DMS 273 treated with DMSO at 0.1 percent for 48 hours (cell line): ENCODE results near the gene GBE1.
"Not testable (repeated sequence)": the region's sequence is repeated elsewhere in the genome, so short reads cannot be mapped to it uniquely, and the experiment has no call there.

Experiments
- DNase-seq: peaks from one replicate; lab custom pipeline; 2025; lab: John Stamatoyannopoulos, UW

Gene GBE1

DNA sequence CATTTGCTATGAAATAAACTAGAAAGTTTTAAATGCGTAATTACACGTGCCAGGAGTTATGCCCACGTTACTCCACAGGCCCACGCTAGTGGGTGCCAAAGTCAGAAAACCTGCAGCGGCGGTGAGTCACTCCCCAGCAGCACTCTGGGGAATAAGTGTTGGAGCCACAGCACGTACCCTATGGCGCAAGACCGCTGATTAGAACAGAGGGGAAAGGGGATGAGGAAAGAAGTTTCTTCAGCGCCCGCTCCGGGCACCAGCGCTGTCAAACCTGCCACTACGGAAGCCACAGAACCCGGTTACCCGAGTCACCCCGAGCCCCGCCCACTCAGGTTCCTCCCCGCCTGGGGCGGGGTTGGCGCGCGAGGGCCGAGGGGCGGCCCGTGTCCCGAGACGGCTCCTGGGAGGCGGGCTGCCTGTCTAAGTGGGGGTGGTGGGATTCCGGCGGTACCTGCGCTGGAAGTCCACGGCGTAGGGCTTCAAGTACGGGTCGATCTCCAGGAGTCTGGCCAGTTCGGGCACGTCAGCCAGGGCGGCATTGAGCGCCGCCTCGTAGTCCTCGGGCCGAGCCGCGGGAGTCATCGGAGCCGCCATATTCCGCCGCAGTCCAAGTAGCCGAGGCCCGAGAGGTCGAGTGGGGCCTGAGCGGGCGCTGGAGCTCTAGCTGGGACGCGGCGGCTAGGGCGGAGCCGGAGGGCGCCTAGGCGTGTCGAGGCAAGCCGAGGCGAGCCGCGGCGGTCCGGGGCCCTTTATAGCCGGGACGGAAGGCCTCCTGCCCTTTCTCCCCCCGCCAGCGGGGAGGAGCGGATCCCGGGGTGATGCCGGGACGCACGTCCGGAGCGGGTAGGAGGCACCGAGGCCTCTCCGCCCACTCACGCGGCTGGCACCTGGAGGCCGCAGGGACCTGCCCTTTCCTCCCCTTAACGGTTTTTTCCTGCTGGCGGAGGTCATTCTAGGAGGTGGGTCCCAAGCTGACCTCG, at the start of gene GBE1:
GBE1 (minus strand) TSS at position 722 of the 980 bp plus-strand sequence; CDS start at position 594, 128 bp downstream.
- DNase-seq = peak; percentile 82

DNA sequence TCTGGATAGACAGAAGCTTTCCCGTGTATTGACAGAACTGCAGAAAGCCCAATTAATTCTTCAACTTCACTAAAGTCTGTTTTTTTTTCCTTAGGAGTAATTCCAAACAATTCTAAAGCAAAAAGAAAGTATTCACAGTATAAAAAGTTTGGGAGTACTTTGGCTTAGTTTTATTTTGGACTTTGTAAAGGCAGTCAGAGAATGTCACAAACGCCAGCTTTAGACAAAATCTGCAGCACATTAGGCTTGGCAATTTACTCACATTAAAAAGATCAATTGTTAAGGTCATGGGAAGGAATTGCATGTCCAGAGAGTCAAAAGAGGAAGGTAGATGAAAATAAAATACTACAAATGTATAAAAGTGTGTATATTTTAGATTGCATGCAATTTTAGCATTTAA, 47.5 kb upstream of the GBE1 start:
- no peak for DNase-seq

DNA sequence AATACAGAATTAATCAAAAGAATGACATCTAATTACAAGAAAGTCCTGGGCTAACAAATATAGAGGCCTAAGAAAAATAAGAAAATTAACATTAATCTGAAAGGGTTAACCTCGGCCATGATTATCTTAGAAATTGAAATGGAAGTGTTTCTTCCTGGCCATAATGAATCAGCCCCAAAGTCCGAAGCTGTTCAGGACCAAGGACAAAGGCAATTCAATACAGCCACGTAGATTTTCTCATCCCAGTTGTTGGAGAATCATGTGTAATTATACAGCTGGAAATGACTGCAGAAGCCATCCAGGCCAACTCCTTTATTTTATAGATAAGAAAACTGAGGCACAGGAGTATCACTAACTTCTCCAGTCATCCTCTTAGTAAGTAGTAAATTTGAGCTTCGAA, 38.0 kb upstream of the GBE1 start:
- DNase-seq = no peak

DNA sequence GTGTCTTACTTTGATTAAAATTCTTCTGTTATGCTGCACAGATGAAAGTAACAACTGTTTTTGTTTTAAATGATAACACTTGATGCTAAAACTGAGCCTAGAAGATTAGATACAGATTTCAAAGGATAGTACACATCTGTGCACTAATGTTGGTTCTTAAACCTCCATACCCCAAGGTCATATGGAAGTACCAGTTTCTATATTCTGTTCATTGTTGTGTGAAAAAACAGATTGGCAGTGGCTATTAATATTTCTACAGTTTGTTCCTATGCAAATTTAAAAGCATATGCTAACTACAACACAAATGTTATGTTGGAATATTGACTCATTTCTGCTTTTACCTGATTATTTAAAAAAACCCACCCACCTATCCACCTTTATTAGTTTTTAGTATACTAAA, 32.0 kb upstream of the GBE1 start:
- DNase-seq = no peak

DNA sequence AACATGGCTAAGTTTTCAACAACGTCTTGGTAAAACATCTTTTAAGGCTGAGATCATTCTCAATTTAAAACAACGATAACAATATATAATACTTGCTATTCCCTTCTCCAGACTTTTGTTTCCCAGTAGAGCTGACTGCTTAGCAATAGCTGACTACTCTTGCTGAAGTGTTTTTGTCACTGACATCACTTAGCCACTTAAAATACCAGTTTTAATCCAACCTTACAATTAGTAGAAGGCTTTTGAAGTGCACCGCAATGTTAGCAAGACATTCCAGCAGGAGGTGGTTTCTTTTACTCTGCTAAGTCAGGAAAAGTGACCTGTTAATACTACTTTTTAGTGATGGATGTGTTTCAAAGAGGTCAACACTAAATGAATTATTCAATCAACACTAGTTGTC, 28.7 kb upstream of the GBE1 start:
- no peak for DNase-seq

DNA sequence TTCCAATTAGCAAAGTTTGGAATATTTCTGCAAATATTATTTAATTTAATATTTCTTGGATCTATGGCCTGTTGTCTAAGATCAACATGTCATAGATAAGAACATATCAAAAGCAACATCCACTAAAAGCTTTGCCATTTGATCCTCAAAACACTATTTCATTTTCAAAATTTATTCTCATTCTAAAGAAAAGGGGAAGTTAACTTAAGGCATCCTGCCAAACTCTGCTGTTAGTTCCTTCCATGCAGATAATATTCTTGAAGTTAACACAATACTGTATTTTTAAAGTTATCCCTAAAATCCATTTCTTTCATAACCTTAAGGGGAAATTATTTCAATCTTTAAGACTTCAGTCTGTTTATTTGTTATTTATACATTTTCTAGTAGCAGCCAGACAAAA, 28.2 kb upstream of the GBE1 start:
- DNase-seq = no peak

DNA sequence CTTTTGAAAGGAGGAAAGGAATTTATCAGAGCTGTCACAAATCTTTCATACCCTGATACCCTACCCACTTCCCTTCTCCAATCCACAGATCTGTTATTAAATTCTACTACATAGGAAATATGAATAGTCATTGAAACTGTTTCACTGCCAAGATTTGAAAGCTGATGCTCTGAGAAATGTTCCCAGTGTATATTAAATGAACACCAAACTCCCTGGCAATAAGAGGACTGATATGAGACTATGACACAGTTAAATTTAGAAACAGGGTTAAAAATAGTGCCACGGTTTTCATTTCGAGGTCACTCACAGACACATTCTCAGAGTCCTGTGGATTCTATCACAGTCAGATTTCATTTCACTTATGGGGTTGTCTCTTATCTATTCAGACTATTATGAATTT, 27.2 kb upstream of the GBE1 start:
- DNase-seq = no peak

DNA sequence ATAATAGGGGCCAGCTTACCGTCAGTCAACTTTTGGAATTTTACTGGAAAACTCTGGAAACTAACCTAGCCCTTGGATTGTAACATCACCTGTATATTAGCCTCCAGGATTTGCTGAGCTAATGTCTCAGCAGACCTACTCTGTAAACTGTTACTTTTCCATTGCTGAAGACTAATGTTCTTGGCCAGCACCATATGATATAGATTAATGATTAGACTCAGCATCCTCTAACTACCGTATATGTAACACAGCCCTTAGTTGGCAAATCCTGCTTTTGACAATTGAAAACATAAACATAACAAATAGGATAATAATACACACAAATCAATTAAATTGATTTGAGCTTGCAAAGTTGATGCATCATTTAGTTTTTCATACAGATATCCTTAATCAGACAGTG, 26.6 kb upstream of the GBE1 start:
- DNase-seq = no peak

DNA sequence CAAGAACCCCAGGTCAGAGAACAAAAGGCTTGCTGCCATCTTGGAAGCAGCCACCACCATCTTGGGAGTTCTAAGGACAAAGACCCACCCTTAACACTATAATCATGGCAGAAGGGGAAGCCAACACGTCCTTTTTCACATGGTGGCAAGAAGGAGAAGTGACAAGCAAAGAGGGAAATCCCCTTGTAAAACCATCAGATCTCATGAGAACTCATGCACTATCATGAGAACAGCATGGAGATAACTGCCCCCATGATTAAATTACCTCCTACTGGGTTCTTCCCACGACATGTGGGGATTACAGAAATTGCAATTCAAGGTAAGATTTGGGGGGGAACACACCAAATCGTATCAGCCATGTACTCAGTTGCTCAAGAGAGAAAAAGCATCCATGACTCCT, 21.1 kb upstream of the GBE1 start:
- no peak for DNase-seq

DNA sequence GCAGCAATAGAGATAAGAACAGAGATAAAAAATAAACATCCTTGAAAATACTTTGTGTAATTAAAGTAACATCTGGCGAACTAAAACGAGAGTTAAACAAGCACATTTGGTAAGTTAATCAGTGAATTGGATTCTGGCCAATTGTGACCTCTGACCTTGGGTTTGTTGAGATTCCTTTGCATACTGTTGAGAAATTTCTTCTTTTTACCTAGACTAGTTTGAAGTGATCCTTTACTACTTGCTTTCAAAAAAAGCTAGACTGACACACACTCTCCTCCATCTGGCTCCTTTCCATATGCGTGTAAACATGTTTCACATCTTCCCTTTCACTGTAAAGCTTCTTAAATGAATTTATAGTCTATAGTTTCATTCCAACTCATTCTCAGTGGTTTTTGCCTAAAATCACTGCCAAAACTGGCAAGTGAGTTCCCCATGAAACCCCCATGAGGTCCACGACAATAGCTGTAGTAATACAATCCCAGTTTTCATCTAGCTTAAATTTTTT, 17.3 kb upstream of the GBE1 start:
- DNase-seq = peak; percentile 11

DNA sequence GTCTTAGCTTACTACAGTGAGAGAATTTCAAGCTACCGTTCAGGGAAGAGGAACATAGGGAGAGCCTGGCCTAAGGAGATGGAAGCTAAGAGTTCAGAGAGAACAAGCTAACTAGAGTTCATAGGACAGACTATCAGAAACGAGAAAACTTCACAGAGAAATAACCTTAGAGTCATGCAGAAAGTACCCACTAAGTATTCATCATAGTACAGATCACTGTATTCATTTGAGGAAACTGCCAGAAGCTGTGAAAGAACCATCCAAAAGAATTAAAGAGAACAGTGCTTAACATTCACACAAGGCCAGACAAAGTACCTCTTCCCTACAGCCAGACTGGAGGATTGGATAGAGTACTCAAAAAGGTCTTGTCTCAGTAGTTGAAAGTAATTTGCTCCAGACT, 15.2 kb upstream of the GBE1 start:
- DNase-seq = no peak

DNA sequence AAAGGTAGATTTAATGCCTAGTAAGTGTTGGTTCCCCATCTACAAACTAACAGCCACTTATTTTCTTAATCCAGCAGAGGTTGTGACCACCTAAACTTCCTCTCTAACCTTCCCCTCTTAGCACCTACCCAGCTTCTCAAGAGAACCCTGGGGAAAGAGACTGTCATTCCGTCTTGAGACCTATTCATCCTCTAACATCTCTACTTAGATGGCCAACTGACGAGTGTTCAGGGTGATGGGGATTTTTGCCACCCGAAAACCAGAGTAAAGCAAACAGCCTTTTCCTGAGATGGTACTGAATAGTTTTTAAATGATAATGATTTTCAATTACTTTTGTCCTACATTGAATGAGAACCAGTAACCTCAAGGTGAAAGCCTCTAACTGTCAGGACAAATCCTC, 9.3 kb upstream of the GBE1 start:
- DNase-seq = no peak

DNA sequence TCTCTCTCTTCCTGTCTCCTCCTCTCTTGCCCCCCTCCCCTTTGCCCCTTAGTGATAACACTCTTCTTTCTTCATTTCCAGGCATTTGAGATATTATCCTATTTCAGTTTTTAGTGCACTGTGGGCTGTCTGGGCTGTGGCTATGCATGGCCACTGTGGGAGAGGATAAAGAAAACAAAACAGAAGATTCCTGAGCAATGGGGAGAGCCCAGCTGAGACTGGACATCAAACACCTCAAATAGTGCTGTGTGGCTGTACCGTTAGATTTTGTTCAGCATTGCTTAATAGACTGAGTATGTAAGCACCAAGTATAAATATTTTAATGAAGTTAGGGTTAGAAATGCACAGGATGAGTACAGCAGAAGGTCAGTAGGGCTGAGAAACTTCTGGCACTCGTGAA, 7.9 kb upstream of the GBE1 start:
- DNase-seq = no peak

DNA sequence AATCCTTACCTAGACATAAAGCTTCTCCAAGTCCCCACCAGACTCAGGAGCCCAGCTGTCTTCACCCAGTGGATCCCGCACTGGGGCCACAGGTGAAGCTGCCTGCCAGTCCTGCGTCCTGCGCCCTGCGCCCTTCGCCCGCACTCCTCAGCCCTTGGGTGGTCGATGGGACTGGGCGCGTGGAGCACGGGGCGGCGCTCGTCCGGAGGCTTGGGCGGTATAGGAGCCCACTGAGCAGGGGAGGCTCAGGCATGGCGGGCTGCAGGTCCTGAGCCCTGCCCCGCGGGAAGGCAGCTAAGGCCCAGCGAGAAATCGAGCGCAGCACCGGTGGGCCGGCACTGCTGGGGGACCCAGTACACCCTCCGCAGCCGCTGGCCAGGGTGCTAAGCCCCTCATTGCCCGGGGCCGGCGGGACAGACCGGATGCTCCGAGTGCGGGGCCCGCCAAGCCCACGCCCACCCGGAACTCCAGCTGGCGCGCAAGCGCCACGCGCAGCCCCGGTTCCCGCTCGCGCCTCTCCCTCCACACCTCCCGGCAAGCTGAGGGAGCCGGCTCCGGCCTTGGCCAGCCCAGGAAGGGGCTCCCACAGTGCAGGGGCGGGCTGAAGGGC, 5.9 kb upstream of the GBE1 start:
- DNase-seq = not testable (repeated sequence)

DNA sequence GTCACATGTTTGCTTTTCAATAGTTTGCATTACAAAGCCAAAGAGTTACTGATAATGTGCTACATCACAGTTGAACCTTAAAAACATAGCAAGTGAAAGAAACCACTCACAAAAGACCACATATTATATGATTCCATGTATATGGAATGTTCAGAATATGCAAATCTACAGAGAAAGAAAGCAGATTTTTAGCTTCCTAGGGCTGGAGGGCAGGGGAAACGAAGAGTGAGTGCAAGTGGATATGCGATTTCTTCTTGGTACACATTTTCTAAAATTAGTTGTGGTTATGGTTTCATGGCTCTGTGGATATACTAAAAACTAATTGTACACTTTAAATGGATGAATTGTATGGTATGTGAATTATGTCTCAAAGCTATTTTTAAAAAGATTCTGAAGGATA, 4.0 kb upstream of the GBE1 start:
- DNase-seq = no peak

DNA sequence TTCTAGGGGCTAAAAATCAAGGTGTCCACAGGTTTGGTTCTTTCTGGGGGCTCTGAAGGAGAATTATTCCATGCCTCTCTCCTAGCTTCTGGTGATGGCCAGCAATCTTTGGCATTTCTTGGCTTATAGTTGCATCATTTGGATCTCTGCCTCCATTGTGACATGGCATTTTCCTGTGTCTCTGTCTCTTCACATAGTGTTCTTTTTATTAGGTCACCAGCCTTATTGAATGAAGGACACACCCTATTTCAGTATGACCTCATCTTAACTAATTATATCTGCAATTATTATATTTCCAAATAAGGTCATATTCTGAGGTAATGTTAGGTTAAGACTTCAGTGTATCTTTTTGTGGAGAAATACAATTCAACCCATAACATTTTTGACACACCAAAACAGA, 3.2 kb upstream of the GBE1 start:
- no peak for DNase-seq

DNA sequence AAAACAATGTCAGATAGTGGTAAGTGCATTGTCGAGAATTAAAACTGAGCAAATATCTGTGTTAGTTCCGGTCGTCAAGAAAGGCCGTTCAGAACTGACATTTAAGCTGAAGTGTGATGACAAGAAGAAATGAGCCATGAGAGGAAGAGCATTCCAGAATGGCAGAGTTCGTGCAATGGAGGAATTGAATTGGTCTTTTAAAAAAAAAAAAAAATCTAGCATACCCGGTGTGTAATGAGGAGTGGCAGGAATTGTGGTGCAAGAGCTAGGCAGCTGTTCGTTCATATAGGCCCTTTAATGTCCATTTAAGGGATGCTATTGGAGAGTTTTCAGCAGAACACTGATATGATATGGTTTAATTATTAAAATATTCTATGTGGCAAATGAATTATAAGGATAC, 2.6 kb upstream of the GBE1 start:
- no peak for DNase-seq

DNA sequence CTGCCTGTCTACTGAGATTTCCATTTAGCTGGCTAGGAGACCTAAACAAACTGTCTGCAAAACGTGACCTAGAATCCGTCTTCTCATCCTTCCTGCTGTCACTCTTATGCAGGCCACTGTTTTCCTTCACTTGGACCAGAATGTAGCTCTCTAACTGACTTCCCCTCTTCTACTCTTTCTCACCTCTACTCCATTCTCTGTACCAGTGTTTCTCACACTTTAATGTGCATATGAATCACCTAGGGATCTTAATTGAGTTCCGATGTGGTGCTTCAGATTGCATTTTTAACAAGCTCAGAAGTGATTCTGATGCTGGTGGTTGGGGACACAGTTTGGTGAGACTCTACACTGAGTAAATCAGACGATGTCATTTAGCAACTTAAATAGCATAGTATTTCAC, 1.6 kb upstream of the GBE1 start:
- DNase-seq = no peak

DNA sequence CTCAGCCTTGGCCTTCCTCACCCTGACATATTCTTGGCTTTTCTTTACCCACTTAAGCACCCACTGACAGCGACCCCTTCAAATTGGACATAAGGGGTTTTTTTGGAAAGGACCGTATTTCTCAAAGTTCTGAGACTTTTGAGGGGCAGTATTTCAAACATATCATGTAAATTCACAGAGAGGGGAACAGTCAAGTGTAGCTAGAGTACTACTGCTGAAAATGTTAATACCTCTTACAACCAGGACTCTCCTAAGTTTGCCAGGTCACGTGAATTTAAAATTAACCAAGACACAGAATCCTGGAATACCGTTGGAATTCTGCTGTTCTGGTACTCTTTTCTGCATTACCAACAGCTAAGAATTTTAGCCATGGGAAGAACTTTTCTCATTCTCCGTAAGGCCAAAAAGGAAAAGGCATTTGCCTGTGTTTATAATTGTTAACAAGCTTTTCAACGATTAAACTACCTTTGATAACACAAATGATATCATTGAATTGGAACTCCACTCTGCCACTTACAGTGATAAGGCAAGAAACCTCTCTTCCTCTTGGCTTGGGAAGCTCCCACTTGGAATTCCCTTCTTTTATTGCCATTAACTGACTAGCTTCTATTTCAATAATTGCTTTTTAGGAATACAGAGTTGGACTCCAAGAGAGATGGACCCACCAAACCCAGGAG, 597 bp upstream of the GBE1 start:
- DNase-seq = no peak

DNA sequence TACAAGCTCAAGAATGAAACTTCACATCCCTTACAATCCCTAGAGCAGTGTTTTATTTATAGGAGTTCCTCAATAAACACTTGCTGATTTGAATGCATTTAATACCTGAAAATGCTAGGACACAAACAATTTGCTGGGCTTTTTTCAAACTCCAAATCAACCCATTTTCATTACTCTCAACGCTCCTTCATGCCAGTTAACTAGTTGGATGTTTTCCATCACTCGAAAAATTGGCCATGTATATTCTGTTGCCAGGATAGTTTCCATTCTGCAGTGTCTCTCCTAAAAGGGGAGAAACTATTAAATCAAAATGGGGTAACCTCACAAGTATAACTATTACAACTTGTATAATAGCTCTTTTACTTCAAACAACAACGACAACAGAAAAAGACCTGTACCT, 1.2 kb downstream of the GBE1 start:
- DNase-seq = no peak

DNA sequence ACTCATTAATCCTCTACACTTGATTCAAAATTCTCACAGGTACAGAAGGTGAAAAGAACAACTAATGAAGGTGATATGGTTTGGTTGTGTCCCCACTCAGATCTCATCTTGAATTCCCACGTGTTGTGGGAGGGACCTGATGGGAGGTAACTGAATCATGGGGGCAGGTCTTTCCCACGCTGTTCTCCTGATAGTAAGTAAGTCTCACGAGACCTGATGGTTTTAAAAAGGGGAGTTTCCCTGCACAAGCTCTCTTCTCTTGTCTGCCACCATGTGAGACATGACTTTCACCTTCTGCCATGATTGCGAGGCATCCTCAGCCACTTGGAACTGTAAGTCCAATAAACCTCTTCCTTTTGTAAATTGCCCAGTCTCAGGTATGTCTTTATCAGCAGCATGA, 2.7 kb downstream of the GBE1 start:
- DNase-seq = not testable (repeated sequence)

DNA sequence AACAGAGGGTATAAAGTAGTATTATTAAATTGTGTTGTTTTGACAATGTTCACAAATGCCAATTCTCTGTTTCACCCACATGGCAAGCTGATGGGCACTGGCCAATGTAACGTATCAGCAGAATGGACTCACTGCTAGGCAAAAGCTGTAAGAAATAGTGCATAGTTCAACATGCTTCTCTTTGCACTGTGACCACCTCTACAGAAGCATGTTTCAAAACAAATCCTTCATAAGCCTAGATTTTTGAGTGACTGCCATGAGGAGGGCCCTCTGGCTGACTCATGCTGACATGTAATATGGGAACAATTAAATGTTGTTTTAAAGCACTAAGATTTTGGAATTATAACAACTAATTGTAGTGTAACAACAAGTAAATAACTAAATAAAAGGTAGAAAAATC, 3.2 kb downstream of the GBE1 start:
- no peak for DNase-seq
